ENCODE measurements around the gene LYPD8. TPM values are rescaled to one million over a fixed set of nuclear protein-coding genes. Genes with fewer than 3 reads are reported as not detected.

LYPD8 gene
- total and polyA plus RNA-seq, 2 donors (not counting 3 experiments of a cell fraction or from before 2014, with no cell fraction given), result not detected

GRCh38 chr1:248739572-248740205 lies 15.9 kb downstream of the LYPD8 start:
- H3K79me2 ChIP-seq (ENCODE audit: control insufficient read depth, insufficient read depth, low read length), result no peaks in the 10 kb centered on the region
- DNase-seq (ENCODE audit: low read depth, low spot score), result no peak
- no peak overlapping the region for H3K27ac ChIP-seq (ENCODE audit: insufficient read depth, low read depth, low read length)
- no TSS peak for BruUV-seq (replicated peaks)
- ChIA-PET CTCF (no interaction called here), POLR2A (no interaction called here)
- no peak overlapping the region for H3K4me3 ChIP-seq (replicated peaks in 1 of 3; ENCODE audit: insufficient read depth in 1 of 3, low read depth in 1 of 3, low read length in 3 of 3)
- H3K4me2 ChIP-seq (ENCODE audit: insufficient read depth, low read length), result no peak overlapping the region
- no peaks in the 10 kb centered on the region for H3K36me3 ChIP-seq (ENCODE audit: control insufficient read depth in 2 of 2, extremely low read depth in 1 of 2, insufficient read depth in 2 of 2, low read length in 2 of 2)
- H3K4me1 ChIP-seq (ENCODE audit: control insufficient read depth, extremely low read depth, insufficient read depth, low read length), result no peaks in the 10 kb centered on the region
- FAIRE-seq, result no peak
- no peak overlapping the region for H2AFZ ChIP-seq (ENCODE audit: low read depth, low read length)
- intact Hi-C loops (cut with micrococcal nuclease) (loop anchor here (1.0 kb wide), 1 partner anchor 25 kb away; no protein-coding TSS in a partner anchor), dilution Hi-C loops (cut with MboI; ENCODE audit: extremely low pct_ligation_motif_present, low sequenced_read_pairs) (no loop called here)
- H3K9me3 ChIP-seq (replicated peaks; ENCODE audit: control insufficient read depth, insufficient read depth, low read length), result peaks cover 3% of the 10 kb centered on the region
- no peaks in the 10 kb centered on the region for H4K20me1 ChIP-seq (replicated peaks; ENCODE audit: control insufficient read depth, extremely low read depth, insufficient read depth, low read length)
- H3K9me1 ChIP-seq (replicated peaks; ENCODE audit: control insufficient read depth, extremely low read depth, insufficient read depth, low read length), result no peaks in the 10 kb centered on the region
- TF ChIP-seq POLR2A (IDR thresholded peaks at IDR 0.05; ENCODE audit: low read depth, low read length), result no peak
- no peak for TF ChIP-seq EZH2 (IDR thresholded peaks at IDR 0.05; ENCODE audit: borderline replicate concordance, low read depth, low read length, severe bottlenecking)
- TF ChIP-seq, protein P1, sequence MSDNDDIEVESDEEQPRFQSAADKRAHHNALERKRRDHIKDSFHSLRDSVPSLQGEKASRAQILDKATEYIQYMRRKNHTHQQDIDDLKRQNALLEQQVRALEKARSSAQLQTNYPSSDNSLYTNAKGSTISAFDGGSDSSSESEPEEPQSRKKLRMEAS (IDR thresholded peaks at IDR 0.05; ENCODE audit: insufficient read depth, insufficient read length), result no peak
- TF ChIP-seq MYC (IDR thresholded peaks at IDR 0.05; ENCODE audit: low read depth, low read length), result no peak
- TF ChIP-seq, protein P2, sequence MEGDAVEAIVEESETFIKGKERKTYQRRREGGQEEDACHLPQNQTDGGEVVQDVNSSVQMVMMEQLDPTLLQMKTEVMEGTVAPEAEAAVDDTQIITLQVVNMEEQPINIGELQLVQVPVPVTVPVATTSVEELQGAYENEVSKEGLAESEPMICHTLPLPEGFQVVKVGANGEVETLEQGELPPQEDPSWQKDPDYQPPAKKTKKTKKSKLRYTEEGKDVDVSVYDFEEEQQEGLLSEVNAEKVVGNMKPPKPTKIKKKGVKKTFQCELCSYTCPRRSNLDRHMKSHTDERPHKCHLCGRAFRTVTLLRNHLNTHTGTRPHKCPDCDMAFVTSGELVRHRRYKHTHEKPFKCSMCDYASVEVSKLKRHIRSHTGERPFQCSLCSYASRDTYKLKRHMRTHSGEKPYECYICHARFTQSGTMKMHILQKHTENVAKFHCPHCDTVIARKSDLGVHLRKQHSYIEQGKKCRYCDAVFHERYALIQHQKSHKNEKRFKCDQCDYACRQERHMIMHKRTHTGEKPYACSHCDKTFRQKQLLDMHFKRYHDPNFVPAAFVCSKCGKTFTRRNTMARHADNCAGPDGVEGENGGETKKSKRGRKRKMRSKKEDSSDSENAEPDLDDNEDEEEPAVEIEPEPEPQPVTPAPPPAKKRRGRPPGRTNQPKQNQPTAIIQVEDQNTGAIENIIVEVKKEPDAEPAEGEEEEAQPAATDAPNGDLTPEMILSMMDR (IDR thresholded peaks at IDR 0.05; ENCODE audit: extremely low read depth in 1 of 2, insufficient read depth in 1 of 2, low read depth in 1 of 2, low read length in 2 of 2), result no peak
- H3K27me3 ChIP-seq (ENCODE audit: control insufficient read depth in 2 of 2, insufficient read depth in 2 of 2, low read length in 2 of 2), result no peaks in the 10 kb centered on the region
- H3K9ac ChIP-seq (replicated peaks; ENCODE audit: extremely low read depth, insufficient read depth, low read length), result no peak overlapping the region

DNA sequence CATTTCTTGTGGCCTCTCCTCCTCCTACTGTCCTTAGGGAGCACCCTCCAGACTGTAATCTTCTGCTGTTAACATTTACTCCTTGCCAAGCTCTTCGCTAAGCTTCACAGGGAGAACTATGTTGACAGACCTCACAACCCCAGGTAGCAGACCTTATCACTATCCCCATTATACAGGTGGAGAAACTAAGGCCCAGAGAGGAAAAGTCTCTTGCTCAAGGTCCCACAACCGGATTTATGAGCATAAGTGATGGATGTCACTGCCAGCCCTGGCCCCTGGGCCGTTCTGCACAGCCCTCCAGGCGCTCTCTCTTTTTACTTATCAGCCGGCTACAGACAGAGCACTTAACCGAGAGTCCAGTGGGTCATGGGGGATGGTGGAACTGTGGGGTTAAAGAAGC lies 18.1 kb downstream of the LYPD8 start:
- FAIRE-seq, result no peak
- dilution Hi-C loops (cut with MboI; ENCODE audit: extremely low pct_ligation_motif_present, low sequenced_read_pairs) (no loop called here), intact Hi-C loops (cut with micrococcal nuclease) (no loop called here)
- ChIA-PET POLR2A (no interaction called here), CTCF (no interaction called here)
- Histone ChIP-seq H3K79me2 (ENCODE audit: control insufficient read depth, insufficient read depth, low read length) (no peaks in the 10 kb centered on the region), H3K9me1 (replicated peaks; ENCODE audit: control insufficient read depth, extremely low read depth, insufficient read depth, low read length) (no peaks in the 10 kb centered on the region), H4K20me1 (replicated peaks; ENCODE audit: control insufficient read depth, extremely low read depth, insufficient read depth, low read length) (no peaks in the 10 kb centered on the region), H3K4me3 (replicated peaks in 1 of 3; ENCODE audit: insufficient read depth in 1 of 3, low read depth in 1 of 3, low read length in 3 of 3) (no peak overlapping the region), H3K4me2 (ENCODE audit: insufficient read depth, low read length) (no peak overlapping the region), H3K27ac (ENCODE audit: insufficient read depth, low read depth, low read length) (no peak overlapping the region), H2AFZ (ENCODE audit: low read depth, low read length) (no peak overlapping the region), H3K9ac (replicated peaks; ENCODE audit: extremely low read depth, insufficient read depth, low read length) (no peak overlapping the region), H3K9me3 (replicated peaks; ENCODE audit: control insufficient read depth, insufficient read depth, low read length) (peaks cover 5% of the 10 kb centered on the region), H3K36me3 (ENCODE audit: control insufficient read depth in 2 of 2, extremely low read depth in 1 of 2, insufficient read depth in 2 of 2, low read length in 2 of 2) (no peaks in the 10 kb centered on the region), H3K4me1 (ENCODE audit: control insufficient read depth, extremely low read depth, insufficient read depth, low read length) (no peaks in the 10 kb centered on the region), H3K27me3 (ENCODE audit: control insufficient read depth in 2 of 2, insufficient read depth in 2 of 2, low read length in 2 of 2) (no peaks in the 10 kb centered on the region)
- TF ChIP-seq GATA2 (IDR thresholded peaks at IDR 0.05; ENCODE audit: insufficient read depth, insufficient read length, low read depth, low read length), result no peak
- TF ChIP-seq FOS (IDR thresholded peaks at IDR 0.05; ENCODE audit: borderline replicate concordance, insufficient read depth, low read length), result no peak
- TF ChIP-seq, protein P2 (IDR thresholded peaks at IDR 0.05; ENCODE audit: extremely low read depth in 1 of 2, insufficient read depth in 1 of 2, low read depth in 1 of 2, low read length in 2 of 2), result no peak
- no peak for TF ChIP-seq EZH2 (IDR thresholded peaks at IDR 0.05; ENCODE audit: borderline replicate concordance, low read depth, low read length, severe bottlenecking)
- TF ChIP-seq, protein P1 (IDR thresholded peaks at IDR 0.05; ENCODE audit: insufficient read depth, insufficient read length), result no peak
- no peak for TF ChIP-seq POLR2A (IDR thresholded peaks at IDR 0.05; ENCODE audit: low read depth, low read length)
- no peak for TF ChIP-seq POLR2AphosphoS5 (IDR thresholded peaks at IDR 0.05; ENCODE audit: insufficient read depth, low read depth, low read length)
- TF ChIP-seq JUN (IDR thresholded peaks at IDR 0.05; ENCODE audit: borderline replicate concordance, insufficient read depth, insufficient read length, low read depth), result no peak
- no peak for TF ChIP-seq MYC (IDR thresholded peaks at IDR 0.05; ENCODE audit: low read depth, low read length)
- BruUV-seq (replicated peaks), result no TSS peak
- DNase-seq (ENCODE audit: low read depth, low spot score), result no peak

Data from endothelial cell of umbilical vein (primary cell).